Measurements from ENCODE around the gene RARB.

Gene RARB

DNA sequence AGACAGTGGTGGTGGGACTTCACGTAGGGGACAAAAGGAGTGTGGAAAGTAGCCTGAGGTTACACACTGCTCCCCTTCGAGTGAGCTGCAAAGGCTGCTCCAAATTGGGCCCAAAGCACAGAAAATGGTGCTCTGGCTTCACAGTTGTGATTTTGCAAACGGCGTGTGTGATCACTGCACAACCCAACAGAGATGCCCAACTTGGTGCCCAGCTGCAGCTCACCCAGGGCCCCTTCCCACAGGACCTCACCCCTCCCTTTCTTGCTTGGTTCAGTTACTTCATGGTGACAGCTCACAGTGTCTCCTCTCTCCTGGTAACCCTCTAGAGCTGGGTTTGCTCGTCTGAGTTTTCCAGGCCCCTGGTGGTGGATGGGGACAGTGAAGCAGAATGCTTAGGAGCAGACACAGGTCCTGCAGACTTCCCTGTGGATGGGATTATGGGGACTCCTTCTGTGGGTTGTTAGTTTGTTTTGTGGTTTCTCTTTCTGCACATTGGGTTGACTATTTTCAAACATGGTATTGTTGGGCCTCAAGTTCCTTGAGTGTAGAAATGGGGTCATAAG is 138.4 kb downstream of the RARB start:
- Histone ChIP-seq H3K9me3 (ENCODE audit: low read depth, low read length) (no peaks in the 10 kb centered on the region), H3K27ac (no peak overlapping the region), H3K4me3 (no peak overlapping the region), H3K36me3 (ENCODE audit: insufficient read depth, low read length) (no peaks in the 10 kb centered on the region), H3K9ac (ENCODE audit: insufficient read length) (no peak overlapping the region)
- no peak for DNase-seq (ENCODE audit: low read depth, low spot score)
- TF ChIP-seq EZH2 (IDR thresholded peaks at IDR 0.05) (no peak), FOXP2 (optimal IDR thresholded peaks at IDR 0.05; ENCODE audit: control extremely low read depth, extremely low read length, insufficient read depth) (no peak), POLR2AphosphoS5 (IDR thresholded peaks at IDR 0.05; ENCODE audit: borderline replicate concordance, low read depth, low read length) (no peak)

GRCh38 chr3:25567388-25567787 is 139.3 kb downstream of the RARB start:
- DNase-seq (ENCODE audit: low read depth, low spot score), result no peak
- no peak for TF ChIP-seq EZH2 (IDR thresholded peaks at IDR 0.05)
- TF ChIP-seq POLR2AphosphoS5 (IDR thresholded peaks at IDR 0.05; ENCODE audit: borderline replicate concordance, low read depth, low read length), result no peak
- TF ChIP-seq FOXP2 (optimal IDR thresholded peaks at IDR 0.05; ENCODE audit: control extremely low read depth, extremely low read length, insufficient read depth), result no peak

GRCh38 chr3:25567806-25568524 is 139.9 kb downstream of the RARB start:
- Histone ChIP-seq H3K36me3 (ENCODE audit: insufficient read depth, low read length) (no peaks in the 10 kb centered on the region), H3K9me3 (ENCODE audit: low read depth, low read length) (no peaks in the 10 kb centered on the region), H3K9ac (ENCODE audit: insufficient read length) (no peak overlapping the region), H3K4me3 (no peak overlapping the region), H3K27ac (no peak overlapping the region)
- no peak for DNase-seq (ENCODE audit: low read depth, low spot score)
- TF ChIP-seq FOXP2 (optimal IDR thresholded peaks at IDR 0.05; ENCODE audit: control extremely low read depth, extremely low read length, insufficient read depth) (no peak), EZH2 (IDR thresholded peaks at IDR 0.05) (no peak), POLR2AphosphoS5 (IDR thresholded peaks at IDR 0.05; ENCODE audit: borderline replicate concordance, low read depth, low read length) (no peak)

More at GRCh38 chr3:25567388-25567787, 139.3 kb downstream of the RARB start:
- Histone ChIP-seq H3K9me3 (ENCODE audit: low read depth, low read length) (no peaks in the 10 kb centered on the region), H3K9ac (ENCODE audit: insufficient read length) (no peak overlapping the region), H3K27ac (no peak overlapping the region), H3K36me3 (ENCODE audit: insufficient read depth, low read length) (no peaks in the 10 kb centered on the region), H3K4me3 (no peak overlapping the region)

DNA sequence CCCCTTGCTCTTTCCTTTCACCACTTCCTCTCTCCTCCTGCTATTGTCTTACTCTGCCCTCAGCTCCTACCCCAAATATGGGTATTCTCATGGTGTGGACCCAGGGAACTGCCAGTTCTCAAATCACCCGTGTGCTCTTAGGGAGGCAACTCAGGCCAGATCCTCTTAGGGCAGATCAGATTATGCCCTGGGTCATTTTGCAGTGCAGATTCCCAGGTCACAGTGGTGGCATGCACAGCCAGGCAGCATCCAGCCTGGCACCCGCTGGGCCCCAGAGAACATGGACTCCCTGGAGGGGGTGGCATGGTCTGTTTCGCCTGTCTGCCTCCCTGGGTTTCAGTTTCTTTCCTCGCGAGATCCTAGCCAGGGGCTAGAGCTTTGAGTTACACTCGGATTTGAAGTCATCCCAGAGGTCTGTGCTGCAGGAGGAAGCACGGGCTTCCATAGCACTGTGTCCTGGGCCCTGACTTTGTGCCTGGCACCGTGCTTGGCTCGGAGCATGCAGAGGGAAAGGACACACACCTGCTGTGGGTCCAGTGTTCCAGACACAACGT is 140.5 kb downstream of the RARB start:
- TF ChIP-seq EZH2 (IDR thresholded peaks at IDR 0.05) (no peak), FOXP2 (optimal IDR thresholded peaks at IDR 0.05; ENCODE audit: control extremely low read depth, extremely low read length, insufficient read depth) (no peak), POLR2AphosphoS5 (IDR thresholded peaks at IDR 0.05; ENCODE audit: borderline replicate concordance, low read depth, low read length) (no peak)

GRCh38 chr3:25571285-25571684 is 143.2 kb downstream of the RARB start:
- TF ChIP-seq POLR2AphosphoS5 (IDR thresholded peaks at IDR 0.05; ENCODE audit: borderline replicate concordance, low read depth, low read length) (no peak), EZH2 (IDR thresholded peaks at IDR 0.05) (no peak), FOXP2 (optimal IDR thresholded peaks at IDR 0.05; ENCODE audit: control extremely low read depth, extremely low read length, insufficient read depth) (no peak)
- Histone ChIP-seq H3K9me3 (ENCODE audit: low read depth, low read length) (no peaks in the 10 kb centered on the region), H3K36me3 (ENCODE audit: insufficient read depth, low read length) (no peaks in the 10 kb centered on the region), H3K4me3 (no peak overlapping the region), H3K27ac (no peak overlapping the region), H3K9ac (ENCODE audit: insufficient read length) (no peak overlapping the region)
- DNase-seq (ENCODE audit: low read depth, low spot score), result no peak

More for the DNA sequence above, 140.5 kb downstream of the RARB start:
- Histone ChIP-seq H3K4me3 (no peak overlapping the region), H3K9ac (ENCODE audit: insufficient read length) (no peak overlapping the region), H3K27ac (no peak overlapping the region), H3K9me3 (ENCODE audit: low read depth, low read length) (no peaks in the 10 kb centered on the region), H3K36me3 (ENCODE audit: insufficient read depth, low read length) (no peaks in the 10 kb centered on the region)
- no peak for DNase-seq (ENCODE audit: low read depth, low spot score)

DNA sequence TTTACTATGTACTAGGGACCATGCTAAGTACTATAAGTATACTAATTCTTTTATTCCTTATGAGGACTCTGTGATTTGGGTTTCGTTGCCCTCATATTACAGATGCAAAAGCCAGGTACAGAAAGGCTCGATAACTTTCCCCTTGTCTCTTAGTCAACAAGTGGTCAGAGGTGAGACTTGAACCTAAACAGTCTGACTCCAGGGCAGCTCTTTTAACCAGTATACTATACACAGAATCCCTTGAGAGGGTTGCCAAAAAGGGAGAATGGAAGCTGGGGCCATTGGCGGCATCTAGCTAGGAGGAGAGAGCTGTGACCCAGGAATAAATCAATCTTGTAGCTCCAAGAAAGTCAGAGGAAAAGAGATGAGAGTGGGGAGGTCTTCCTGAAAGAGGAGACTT is 144.3 kb downstream of the RARB start:
- Histone ChIP-seq H3K4me3 (no peak overlapping the region), H3K27ac (no peak overlapping the region), H3K9ac (ENCODE audit: insufficient read length) (no peak overlapping the region), H3K36me3 (ENCODE audit: insufficient read depth, low read length) (no peaks in the 10 kb centered on the region), H3K9me3 (ENCODE audit: low read depth, low read length) (no peaks in the 10 kb centered on the region)
- no peak for DNase-seq (ENCODE audit: low read depth, low spot score)
- TF ChIP-seq EZH2 (IDR thresholded peaks at IDR 0.05) (no peak), FOXP2 (optimal IDR thresholded peaks at IDR 0.05; ENCODE audit: control extremely low read depth, extremely low read length, insufficient read depth) (no peak), POLR2AphosphoS5 (IDR thresholded peaks at IDR 0.05; ENCODE audit: borderline replicate concordance, low read depth, low read length) (no peak)

GRCh38 chr3:25572919-25573385 is 144.9 kb downstream of the RARB start:
- TF ChIP-seq EZH2 (IDR thresholded peaks at IDR 0.05), result no peak
- no peak for TF ChIP-seq FOXP2 (optimal IDR thresholded peaks at IDR 0.05; ENCODE audit: control extremely low read depth, extremely low read length, insufficient read depth)
- no peak for TF ChIP-seq POLR2AphosphoS5 (IDR thresholded peaks at IDR 0.05; ENCODE audit: borderline replicate concordance, low read depth, low read length)
- Histone ChIP-seq H3K4me3 (no peak overlapping the region), H3K27ac (no peak overlapping the region)

GRCh38 chr3:25573386-25574171 is 145.5 kb downstream of the RARB start:
- no peak overlapping the region for H3K27ac ChIP-seq
- H3K9ac ChIP-seq (ENCODE audit: insufficient read length), result no peak overlapping the region
- no peak for TF ChIP-seq POLR2AphosphoS5 (IDR thresholded peaks at IDR 0.05; ENCODE audit: borderline replicate concordance, low read depth, low read length)
- TF ChIP-seq EZH2 (IDR thresholded peaks at IDR 0.05), result no peak
- TF ChIP-seq FOXP2 (optimal IDR thresholded peaks at IDR 0.05; ENCODE audit: control extremely low read depth, extremely low read length, insufficient read depth), result no peak
- H3K9me3 ChIP-seq (ENCODE audit: low read depth, low read length), result no peaks in the 10 kb centered on the region
- H3K36me3 ChIP-seq (ENCODE audit: insufficient read depth, low read length), result no peaks in the 10 kb centered on the region
- DNase-seq (ENCODE audit: low read depth, low spot score), result no peak
- H3K4me3 ChIP-seq, result no peak overlapping the region

More at GRCh38 chr3:25572919-25573385, 144.9 kb downstream of the RARB start:
- no peaks in the 10 kb centered on the region for H3K9me3 ChIP-seq (ENCODE audit: low read depth, low read length)
- DNase-seq (ENCODE audit: low read depth, low spot score), result no peak
- H3K36me3 ChIP-seq (ENCODE audit: insufficient read depth, low read length), result no peaks in the 10 kb centered on the region
- no peak overlapping the region for H3K9ac ChIP-seq (ENCODE audit: insufficient read length)
